Duodenal mucosa (tissue), 2 donors: Measurements from ENCODE around the gene STX8.

Experiments used
- H3K27ac ChIP-seq: one replicate; pipeline ENCODE4 v1.7.0; 2013; ENCODE audit warnings: low read depth, low read length
- H3K27me3 ChIP-seq, 2 donors: one replicate each; pipeline ENCODE4 v1.7.0; 2013; ENCODE audit warnings: low read length in 2 of 2, control low read depth in 1 of 2; ENCODE audit not compliant: insufficient read depth in 2 of 2, control insufficient read depth in 1 of 2
- H3K36me3 ChIP-seq, 2 donors: one replicate each; pipeline ENCODE4 v1.7.0; 2013; ENCODE audit warnings: low read length in 2 of 2, control low read depth in 1 of 2; ENCODE audit not compliant: insufficient read depth in 2 of 2, control insufficient read depth in 1 of 2
- H3K4me1 ChIP-seq, 2 donors: one replicate each; pipeline ENCODE4 v1.7.0; 2013; ENCODE audit warnings: low read length in 2 of 2, control low read depth in 1 of 2; ENCODE audit not compliant: insufficient read depth in 2 of 2, control insufficient read depth in 1 of 2
- H3K4me3 ChIP-seq, 2 donors: one replicate each; pipeline ENCODE4 v1.7.0; 2013; ENCODE audit warnings: low read length in 2 of 2, low read depth in 1 of 2
- H3K9ac ChIP-seq, 2 donors: one replicate each; pipeline ENCODE4 v1.7.0; 2013; ENCODE audit warnings: low read length in 2 of 2, low read depth in 1 of 2
- H3K9me3 ChIP-seq, 2 donors: one replicate each; pipeline ENCODE4 v1.7.0; 2013; ENCODE audit warnings: low read length in 2 of 2, control low read depth in 1 of 2; ENCODE audit not compliant: control insufficient read depth in 1 of 2

The STX8 gene

GRCh38 chr17:9517396-9517795 is 58.2 kb downstream of the STX8 start:
- Histone ChIP-seq H3K27me3 (no peaks in the 10 kb centered on the region), H3K4me1 (no peaks in the 10 kb centered on the region), H3K9ac (no peak overlapping the region), H3K27ac (no peak overlapping the region), H3K9me3 (no peaks in the 10 kb centered on the region), H3K4me3 (no peak overlapping the region), H3K36me3 (no peaks in the 10 kb centered on the region)

GRCh38 chr17:9513266-9513665 is 62.4 kb downstream of the STX8 start:
- Histone ChIP-seq H3K27ac (no peak overlapping the region), H3K4me3 (no peak overlapping the region), H3K9ac (no peak overlapping the region), H3K36me3 (no peaks in the 10 kb centered on the region), H3K4me1 (no peaks in the 10 kb centered on the region), H3K9me3 (peaks cover 5 to 13% of the 10 kb centered on the region in 2 donors), H3K27me3 (no peaks in the 10 kb centered on the region)

- H3K27ac ChIP-seq, result no peak overlapping the region
- no peaks in the 10 kb centered on the region for H3K4me1 ChIP-seq
- H3K9me3 ChIP-seq, result peaks cover 5 to 14% of the 10 kb centered on the region in 2 donors
- no peaks in the 10 kb centered on the region for H3K36me3 ChIP-seq
- no peak overlapping the region for H3K9ac ChIP-seq
- H3K27me3 ChIP-seq, result no peaks in the 10 kb centered on the region
- H3K4me3 ChIP-seq, result no peak overlapping the region
These were observed 63.1 kb downstream of the STX8 start for GRCh38 chr17:9512323-9513168.

GRCh38 chr17:9509236-9509816 is 66.3 kb downstream of the STX8 start:
- H3K36me3 ChIP-seq, result peaks cover 0 to 2% of the 10 kb centered on the region in 2 donors
- no peak overlapping the region for H3K27ac ChIP-seq
- no peaks in the 10 kb centered on the region for H3K4me1 ChIP-seq
- H3K9me3 ChIP-seq, result peaks cover 5 to 14% of the 10 kb centered on the region in 2 donors
- no peaks in the 10 kb centered on the region for H3K27me3 ChIP-seq
- no peak overlapping the region for H3K4me3 ChIP-seq
- no peak overlapping the region for H3K9ac ChIP-seq

GRCh38 chr17:9499041-9499440 is 76.6 kb downstream of the STX8 start:
- H3K27ac ChIP-seq, result no peak overlapping the region
- no peaks in the 10 kb centered on the region for H3K9me3 ChIP-seq
- H3K4me1 ChIP-seq, result no peaks in the 10 kb centered on the region
- no peak overlapping the region for H3K4me3 ChIP-seq
- no peak overlapping the region for H3K9ac ChIP-seq
- no peaks in the 10 kb centered on the region for H3K27me3 ChIP-seq
- peaks cover 0 to 9% of the 10 kb centered on the region in 2 donors for H3K36me3 ChIP-seq

GRCh38 chr17:9498490-9498889 is 77.1 kb downstream of the STX8 start:
- Histone ChIP-seq H3K9ac (no peak overlapping the region), H3K9me3 (no peaks in the 10 kb centered on the region), H3K4me1 (no peaks in the 10 kb centered on the region), H3K4me3 (no peak overlapping the region), H3K27ac (no peak overlapping the region), H3K36me3 (peaks cover 0 to 9% of the 10 kb centered on the region in 2 donors), H3K27me3 (no peaks in the 10 kb centered on the region)

GRCh38 chr17:9488556-9488955 is 87.1 kb downstream of the STX8 start:
- peaks cover 0 to 5% of the 10 kb centered on the region in 2 donors for H3K36me3 ChIP-seq
- no peak overlapping the region for H3K4me3 ChIP-seq
- H3K27me3 ChIP-seq, result no peaks in the 10 kb centered on the region
- no peak overlapping the region for H3K9ac ChIP-seq
- H3K27ac ChIP-seq, result no peak overlapping the region
- no peaks in the 10 kb centered on the region for H3K9me3 ChIP-seq
- no peaks in the 10 kb centered on the region for H3K4me1 ChIP-seq

- no peak overlapping the region for H3K9ac ChIP-seq
- H3K4me3 ChIP-seq, result no peak overlapping the region
- no peaks in the 10 kb centered on the region for H3K9me3 ChIP-seq
- no peaks in the 10 kb centered on the region for H3K4me1 ChIP-seq
- H3K27me3 ChIP-seq, result no peaks in the 10 kb centered on the region
- H3K27ac ChIP-seq, result no peak overlapping the region
- peaks cover 0 to 5% of the 10 kb centered on the region in 2 donors for H3K36me3 ChIP-seq
These were observed 88.2 kb downstream of the STX8 start for GRCh38 chr17:9487406-9487805.

GRCh38 chr17:9484789-9485188 is 90.8 kb downstream of the STX8 start:
- Histone ChIP-seq H3K9ac (no peak overlapping the region), H3K4me3 (no peak overlapping the region), H3K4me1 (no peaks in the 10 kb centered on the region), H3K27me3 (no peaks in the 10 kb centered on the region), H3K36me3 (no peaks in the 10 kb centered on the region), H3K9me3 (no peaks in the 10 kb centered on the region), H3K27ac (no peak overlapping the region)

GRCh38 chr17:9479964-9480363 is 95.7 kb downstream of the STX8 start:
- no peak overlapping the region for H3K4me3 ChIP-seq
- no peaks in the 10 kb centered on the region for H3K4me1 ChIP-seq
- no peak overlapping the region for H3K9ac ChIP-seq
- H3K27me3 ChIP-seq, result no peaks in the 10 kb centered on the region
- no peaks in the 10 kb centered on the region for H3K9me3 ChIP-seq
- no peaks in the 10 kb centered on the region for H3K36me3 ChIP-seq
- H3K27ac ChIP-seq, result no peak overlapping the region
